ENCODE data around the gene UCP1.

GRCh38 chr4:140569307-140569638 is 512 bp upstream of the UCP1 start:
- TF ChIP-seq CTCF (IDR thresholded peaks at IDR 0.05; ENCODE audit: low read depth, low read length) (no peak), POLR2A (IDR thresholded peaks at IDR 0.05; ENCODE audit: extremely low read depth, insufficient read length) (no peak)
